Tibial nerve (tissue), 4 donors: ENCODE results near the gene LRRC1. TPM values are rescaled to one million over a fixed set of nuclear protein-coding genes. Genes with fewer than 3 reads are reported as not detected.
"Not testable (repeated sequence)": the region's sequence is repeated elsewhere in the genome, so short reads cannot be mapped to it uniquely, and the experiment has no call there.

Experiments
- DNase-seq, 2 donors: peaks; one replicate each; pipeline ENCODE4 v3.0.0-alpha.2; 2019; ENCODE audit warnings: low spot score in 2 of 2
- H3K27ac ChIP-seq, 4 donors: fragments of 200-600 bp; sonication (generic) in 3 of 4; one replicate each; pipeline ENCODE4 v1.5.1; 2017 to 2019; ENCODE audit warnings: mild to moderate bottlenecking in 1 of 4
- H3K27me3 ChIP-seq, 2 donors: fragments of 200-600 bp; sonication (generic) in 1 of 2; one replicate each; pipeline versions ENCODE4 v1.5.1 to v1.6.0; 2017 to 2019
- H3K36me3 ChIP-seq, 3 donors: fragments of 200-600 bp; sonication (generic); one replicate each; pipeline ENCODE4 v1.5.1; 2018 to 2019
- H3K4me1 ChIP-seq, 4 donors: fragments of 200-600 bp; sonication (generic) in 3 of 4; one replicate each; pipeline ENCODE4 v1.5.1; 2017 to 2019
- H3K4me3 ChIP-seq, 4 donors: fragments of 200-600 bp; sonication (generic) in 3 of 4; one replicate each; pipeline ENCODE4 v1.5.1; 2017 to 2019; ENCODE audit warnings: mild to moderate bottlenecking in 1 of 4, moderate library complexity in 1 of 4
- H3K9me3 ChIP-seq, 4 donors: fragments of 200-600 bp; sonication (generic) in 3 of 4; one replicate each; pipeline ENCODE4 v1.5.1; 2017 to 2019
- CTCF ChIP-seq, 5 experiments: fragments of 200-600 bp in 3 of 5; fragments of 450-650 bp in 2 of 5; sonication (generic) in 3 of 5; IDR thresholded peaks; one replicate each; pipeline ENCODE4 v1.5.1; 2016 to 2019; ENCODE audit warnings: antibody characterized with exemption in 5 of 5, mild to moderate bottlenecking in 3 of 5, moderate library complexity in 2 of 5
- EP300 ChIP-seq, 2 donors: sonication (generic); formaldehyde crosslinking; IDR thresholded peaks; one replicate each; pipeline ENCODE4 v1.6.1; 2017; ENCODE audit warnings: antibody characterized with exemption in 2 of 2, mild to moderate bottlenecking in 1 of 2
- POLR2A ChIP-seq, 2 donors: fragments of 450-650 bp; IDR thresholded peaks; one replicate each; pipeline ENCODE4 v1.6.1; 2017; ENCODE audit warnings: antibody characterized with exemption in 2 of 2, mild to moderate bottlenecking in 2 of 2, moderate library complexity in 2 of 2
- WGBS, 2 donors: methylation state at CpG; one replicate each; pipeline ENCODE4 v1.1.5; 2018; 5-methylcytosine and 5-hydroxymethylcytosine counted together
- total RNA-seq, 4 donors: library from RNA; depleted of rRNA; stranded (reverse); fragments of >200 nt; gene quantifications; one replicate each; pipeline ENCODE4 v1.1.0, GENCODE V29; 2016

LRRC1 gene
- total RNA-seq, 4 donors from 2014 or later = 22.8 to 50.0 (median 39.6) TPM

- peaks cover 0 to 25% (median 0%) of the 10 kb centered on the region in 4 donors for H3K4me1 ChIP-seq
- 92 to 97% methylated on average over 1 of the region's 1 CpG for WGBS, 2 donors
Observed at GRCh38 chr6:53801022-53801421, 6.2 kb downstream of the LRRC1 start.

GRCh38 chr6:53802582-53802981, 7.8 kb downstream of the LRRC1 start:
- Histone ChIP-seq H3K4me1 (peaks cover 0 to 15% (median 0%) of the 10 kb centered on the region in 4 donors), H3K36me3 (no peaks in the 10 kb centered on the region), H3K27ac (no peak overlapping the region), H3K4me3 (no peak overlapping the region), H3K9me3 (no peaks in the 10 kb centered on the region), H3K27me3 (no peaks in the 10 kb centered on the region)
- TF ChIP-seq EP300 (IDR thresholded peaks at IDR 0.05) = no peak
- no peak for TF ChIP-seq POLR2A (IDR thresholded peaks at IDR 0.05)
- no peak for DNase-seq

More at GRCh38 chr6:53801022-53801421, 6.2 kb downstream of the LRRC1 start:
- H3K4me3 ChIP-seq = no peak overlapping the region
- no peaks in the 10 kb centered on the region for H3K9me3 ChIP-seq
- no peaks in the 10 kb centered on the region for H3K27me3 ChIP-seq
- DNase-seq = no peak
- H3K27ac ChIP-seq = no peak overlapping the region
- no peaks in the 10 kb centered on the region for H3K36me3 ChIP-seq
- TF ChIP-seq EP300 (IDR thresholded peaks at IDR 0.05) = no peak
- TF ChIP-seq CTCF (IDR thresholded peaks at IDR 0.05) = no peak
- no peak for TF ChIP-seq POLR2A (IDR thresholded peaks at IDR 0.05)

GRCh38 chr6:53803081-53803860, 8.5 kb downstream of the LRRC1 start:
- H3K4me3 ChIP-seq = no peak overlapping the region
- TF ChIP-seq EP300 (IDR thresholded peaks at IDR 0.05) = no peak
- TF ChIP-seq CTCF (IDR thresholded peaks at IDR 0.05) = no peak
- no peak for TF ChIP-seq POLR2A (IDR thresholded peaks at IDR 0.05)
- no peak overlapping the region for H3K27ac ChIP-seq
- no peaks in the 10 kb centered on the region for H3K36me3 ChIP-seq
- peaks cover 0 to 13% (median 0%) of the 10 kb centered on the region in 4 donors for H3K4me1 ChIP-seq
- no peaks in the 10 kb centered on the region for H3K27me3 ChIP-seq
- no peaks in the 10 kb centered on the region for H3K9me3 ChIP-seq
- 79 to 91% methylated on average over 6 of the region's 6 CpGs for WGBS, 2 donors
- no peak for DNase-seq

- Histone ChIP-seq H3K9me3 (no peaks in the 10 kb centered on the region), H3K27me3 (no peaks in the 10 kb centered on the region), H3K4me3 (no peak overlapping the region), H3K36me3 (no peaks in the 10 kb centered on the region), H3K4me1 (peaks cover 0 to 13% (median 0%) of the 10 kb centered on the region in 4 donors), H3K27ac (no peak overlapping the region)
- DNase-seq = no peak
- no peak for TF ChIP-seq EP300 (IDR thresholded peaks at IDR 0.05)
- no peak for TF ChIP-seq POLR2A (IDR thresholded peaks at IDR 0.05)
- TF ChIP-seq CTCF (IDR thresholded peaks at IDR 0.05) = no peak
- 80 to 85% methylated on average over 7 of the region's 7 CpGs for WGBS, 2 donors
Observed at GRCh38 chr6:53805016-53805415, 10.2 kb downstream of the LRRC1 start.

GRCh38 chr6:53805725-53806124, 10.9 kb downstream of the LRRC1 start:
- H3K27me3 ChIP-seq = no peaks in the 10 kb centered on the region
- H3K4me3 ChIP-seq = no peak overlapping the region
- TF ChIP-seq EP300 (IDR thresholded peaks at IDR 0.05) (no peak), POLR2A (IDR thresholded peaks at IDR 0.05) (no peak), CTCF (IDR thresholded peaks at IDR 0.05) (no peak)
- 76 to 78% methylated on average over 4 of the region's 4 CpGs for WGBS, 2 donors
- H3K27ac ChIP-seq = no peak overlapping the region
- H3K9me3 ChIP-seq = no peaks in the 10 kb centered on the region
- peaks cover 0 to 9% (median 0%) of the 10 kb centered on the region in 4 donors for H3K4me1 ChIP-seq
- DNase-seq = no peak
- no peaks in the 10 kb centered on the region for H3K36me3 ChIP-seq

- not testable (repeated sequence) for H3K4me3 ChIP-seq, H3K9me3 ChIP-seq, H3K27me3 ChIP-seq, H3K27ac ChIP-seq, H3K4me1 ChIP-seq, DNase-seq, H3K36me3 ChIP-seq
- 95 to 96% methylated on average over 6 of the region's 6 CpGs for WGBS, 2 donors
Observed at GRCh38 chr6:53807606-53808005, 12.8 kb downstream of the LRRC1 start.
